ENCODE data around the gene WFS1.

The WFS1 gene

GRCh38 chr4:6269616-6270511 lies at the start of gene WFS1:
Gene WFS1, plus strand, starts transcription at chr4:6269850. Its CDS starts 7,606 bp downstream, at chr4:6277456.
- peak; percentile 95 for DNase-seq

GRCh38 chr4:6221301-6221850 lies 48.3 kb upstream of the WFS1 start:
- DNase-seq: no peak

- DNase-seq: no peak
Observed at GRCh38 chr4:6221851-6222760, 47.5 kb upstream of the WFS1 start.

GRCh38 chr4:6222761-6223292 lies 46.8 kb upstream of the WFS1 start:
- no peak for DNase-seq

- no peak for DNase-seq
Observed at GRCh38 chr4:6224735-6225134, 44.9 kb upstream of the WFS1 start.

- no peak for DNase-seq
Observed at GRCh38 chr4:6225469-6225868, 44.2 kb upstream of the WFS1 start.

GRCh38 chr4:6226506-6226905 lies 43.1 kb upstream of the WFS1 start:
- no peak for DNase-seq

- DNase-seq: no peak
Observed at GRCh38 chr4:6227412-6228157, 42.1 kb upstream of the WFS1 start.

- DNase-seq: no peak
Observed at GRCh38 chr4:6228158-6229067, 41.2 kb upstream of the WFS1 start.

GRCh38 chr4:6229095-6229494 lies 40.6 kb upstream of the WFS1 start:
- DNase-seq: no peak

- DNase-seq: no peak
Observed at GRCh38 chr4:6229671-6230501, 39.8 kb upstream of the WFS1 start.

GRCh38 chr4:6230502-6230785 lies 39.2 kb upstream of the WFS1 start:
- DNase-seq: no peak

- no peak for DNase-seq
Observed at GRCh38 chr4:6230827-6231662, 38.6 kb upstream of the WFS1 start.

- DNase-seq: no peak
Observed at GRCh38 chr4:6231663-6232165, 37.9 kb upstream of the WFS1 start.

- DNase-seq: no peak
Observed at GRCh38 chr4:6232836-6233785, 36.5 kb upstream of the WFS1 start.

- no peak for DNase-seq
Observed at GRCh38 chr4:6233929-6234328, 35.7 kb upstream of the WFS1 start.

- DNase-seq: no peak
Observed at GRCh38 chr4:6235012-6235411, 34.6 kb upstream of the WFS1 start.
